NCI-H146 treated with DMSO at 0.1 percent for 48 hours (cell line): ENCODE measurements around the gene RFTN1.
A peak's percentile ranks its signal among the peaks of the same experiment; 100 is the strongest.
"Not testable (repeated sequence)": the region's sequence is repeated elsewhere in the genome, so short reads cannot be mapped to it uniquely, and the experiment has no call there.

Experiments
- DNase-seq: peaks from one replicate; lab custom pipeline; 2025; ENCODE audit not compliant: unreplicated experiment; lab: John Stamatoyannopoulos, UW

RFTN1 gene

DNA sequence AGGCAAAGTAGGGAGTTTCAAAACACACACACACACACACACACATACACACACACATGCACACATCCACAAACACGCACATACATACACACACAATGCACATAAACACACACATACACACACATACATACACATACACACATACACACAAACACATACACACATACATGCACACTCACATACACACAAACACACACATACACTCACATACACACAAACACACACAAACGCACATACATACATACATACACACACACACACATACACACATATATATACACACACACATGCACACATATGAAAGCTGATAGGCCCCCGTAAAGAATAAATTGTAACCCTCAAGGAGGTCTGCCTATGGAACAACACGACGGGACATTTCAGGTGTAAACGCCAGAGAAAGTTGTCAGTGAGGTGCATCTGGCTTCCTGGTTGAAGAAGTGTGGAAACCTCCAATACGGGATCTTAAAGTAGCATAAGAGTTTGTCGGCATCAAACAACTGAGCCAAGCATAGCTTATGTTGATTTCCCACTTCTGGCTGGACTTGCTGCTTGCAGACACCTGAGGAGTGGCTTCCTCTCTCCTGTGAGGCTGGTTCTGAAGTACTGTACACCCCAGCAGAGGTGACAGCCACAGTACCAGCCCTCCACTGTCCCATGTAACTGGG, 5.8 kb downstream of the RFTN1 start:
- no peak for DNase-seq

DNA sequence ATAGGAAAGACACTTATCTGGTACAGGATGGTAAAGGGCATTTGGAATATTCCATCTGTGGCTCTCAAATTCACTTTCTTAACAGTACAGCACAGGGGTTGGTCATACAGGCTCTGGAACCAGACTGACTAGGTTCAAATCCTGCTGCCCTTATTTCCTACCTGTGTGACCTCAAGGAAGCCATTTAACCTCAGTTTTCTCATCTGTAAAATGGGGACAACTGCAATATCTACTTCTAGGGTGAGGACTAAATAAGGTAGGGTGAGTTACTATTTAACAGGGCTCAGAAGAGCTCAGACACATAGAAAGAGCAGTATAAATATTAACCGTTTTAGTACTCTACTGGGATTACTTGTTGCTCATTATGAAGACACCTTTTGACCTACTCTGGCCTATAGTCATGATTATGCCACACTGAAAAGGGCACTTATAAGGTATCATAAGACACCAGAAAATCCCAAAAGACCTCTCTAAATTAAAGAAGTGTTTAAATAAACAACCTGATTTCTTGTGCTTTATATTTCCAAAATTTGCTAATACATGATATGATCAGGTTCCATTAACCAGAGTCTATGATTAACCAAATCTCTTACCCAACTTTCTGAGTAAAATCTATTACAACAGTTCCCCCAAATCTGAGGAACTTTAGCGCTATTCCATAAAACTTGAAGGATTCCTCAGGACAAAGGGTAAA, 6.5 kb downstream of the RFTN1 start:
- no peak for DNase-seq

- DNase-seq: no peak
These were observed 7.0 kb downstream of the RFTN1 start for GRCh38 chr3:16506451-16506850.

DNA sequence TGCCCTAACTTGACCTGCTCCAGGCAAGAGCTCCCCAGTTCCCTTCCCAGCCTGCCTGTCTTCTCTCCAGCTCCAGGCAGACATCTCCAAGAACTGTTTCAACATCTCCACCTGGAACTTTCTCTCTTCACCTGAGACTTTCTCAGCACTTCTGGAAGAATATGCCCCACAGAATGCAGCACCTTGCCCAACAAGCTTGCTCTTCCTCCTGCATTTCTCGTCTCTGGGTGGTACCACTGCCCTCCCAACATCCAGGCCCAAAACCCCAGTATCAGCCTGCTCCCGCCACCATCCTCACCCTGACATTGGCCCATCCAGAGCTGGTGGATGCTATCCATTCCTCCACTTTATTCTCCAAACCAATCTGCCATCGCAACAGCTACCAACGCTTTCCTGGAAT, 8.8 kb downstream of the RFTN1 start:
- no peak for DNase-seq

DNA sequence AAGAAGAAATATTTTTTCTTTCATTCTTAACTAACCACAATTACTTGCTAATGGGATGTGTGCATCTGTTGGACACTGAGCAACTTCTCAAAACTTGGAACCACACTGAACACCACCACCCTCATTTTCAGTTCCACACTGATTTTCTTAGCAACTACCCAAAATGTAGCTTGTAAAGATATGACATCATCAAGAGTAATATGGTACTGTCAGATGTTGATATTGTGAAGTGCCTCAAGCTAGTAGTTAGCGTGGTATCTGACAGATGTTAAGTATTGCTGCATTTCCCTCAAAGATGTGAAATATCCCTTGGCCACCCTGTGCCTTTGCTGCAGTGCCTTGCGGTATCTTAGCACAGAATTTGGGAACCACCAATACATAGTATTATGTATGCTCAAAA, 9.3 kb downstream of the RFTN1 start:
- DNase-seq: no peak

GRCh38 chr3:16503191-16503776, 10.2 kb downstream of the RFTN1 start:
- DNase-seq: no peak

DNA sequence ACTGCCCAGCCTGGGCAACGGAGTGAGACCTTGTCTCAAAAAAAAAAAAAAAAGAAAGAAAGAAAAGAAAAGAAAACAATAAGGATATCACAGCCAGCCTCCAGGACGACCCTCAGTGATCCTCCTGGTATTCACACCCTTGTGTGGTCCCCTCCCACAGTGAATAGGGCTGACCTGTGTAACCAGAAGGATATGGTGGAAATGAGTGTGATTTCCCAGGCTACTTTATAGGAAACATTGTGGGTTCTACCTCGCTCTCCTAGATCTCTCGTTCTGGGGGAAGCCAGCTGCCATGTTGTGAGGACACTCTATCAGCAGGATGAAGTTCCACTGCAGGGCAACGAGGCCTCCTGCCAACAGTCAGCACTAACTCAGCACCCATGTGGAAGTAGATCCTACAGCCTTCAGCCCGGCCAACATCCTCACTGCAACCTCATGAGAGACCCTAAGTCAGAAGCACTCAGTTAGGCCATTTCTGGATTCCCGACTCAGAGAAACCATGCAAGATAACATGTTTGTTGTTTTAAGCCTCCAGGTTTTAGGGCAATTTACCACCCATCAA, 11.1 kb downstream of the RFTN1 start:
- DNase-seq: no peak

DNA sequence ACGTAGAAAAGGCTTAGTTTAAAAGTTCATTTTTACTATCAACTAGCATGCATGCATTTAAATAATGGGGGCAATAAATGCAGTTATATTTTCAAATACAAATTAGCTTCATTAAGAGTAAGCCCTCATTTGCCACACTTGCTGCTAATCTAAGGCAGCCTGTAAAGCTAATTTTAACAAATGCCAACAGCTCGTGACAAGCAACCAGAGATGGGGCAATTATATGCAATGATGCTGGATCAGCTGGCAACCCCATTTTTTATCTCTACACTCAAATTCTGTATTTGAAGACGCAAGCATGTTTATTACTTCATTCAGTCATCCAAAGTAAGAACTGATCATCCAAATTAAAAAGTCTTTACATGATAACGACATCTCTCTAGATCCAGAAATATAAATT, 12.1 kb downstream of the RFTN1 start:
- DNase-seq: no peak

- no peak for DNase-seq
These were observed 12.6 kb downstream of the RFTN1 start for GRCh38 chr3:16500911-16501310.

DNA sequence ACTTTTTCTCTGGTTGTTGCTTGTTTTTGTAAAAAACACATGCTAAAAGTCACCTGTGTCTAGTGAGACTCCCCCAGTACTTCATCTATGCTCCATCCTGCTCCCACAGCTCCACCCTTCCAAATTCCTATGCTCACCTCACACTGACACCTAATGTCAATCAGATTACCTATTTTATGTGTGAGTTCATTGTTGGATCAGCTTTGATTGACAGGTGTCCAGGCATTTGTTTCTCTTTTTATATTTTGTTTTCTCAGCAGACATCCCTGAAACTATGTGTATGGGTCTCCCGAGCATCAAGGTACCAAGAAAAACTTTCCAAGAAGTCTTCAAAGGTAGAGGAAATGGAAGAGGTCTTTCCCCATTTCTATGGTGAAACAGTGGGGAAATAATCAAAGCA, 13.4 kb downstream of the RFTN1 start:
- DNase-seq: no peak

- DNase-seq: no peak
These were observed 14.1 kb downstream of the RFTN1 start for GRCh38 chr3:16499351-16499750.

DNA sequence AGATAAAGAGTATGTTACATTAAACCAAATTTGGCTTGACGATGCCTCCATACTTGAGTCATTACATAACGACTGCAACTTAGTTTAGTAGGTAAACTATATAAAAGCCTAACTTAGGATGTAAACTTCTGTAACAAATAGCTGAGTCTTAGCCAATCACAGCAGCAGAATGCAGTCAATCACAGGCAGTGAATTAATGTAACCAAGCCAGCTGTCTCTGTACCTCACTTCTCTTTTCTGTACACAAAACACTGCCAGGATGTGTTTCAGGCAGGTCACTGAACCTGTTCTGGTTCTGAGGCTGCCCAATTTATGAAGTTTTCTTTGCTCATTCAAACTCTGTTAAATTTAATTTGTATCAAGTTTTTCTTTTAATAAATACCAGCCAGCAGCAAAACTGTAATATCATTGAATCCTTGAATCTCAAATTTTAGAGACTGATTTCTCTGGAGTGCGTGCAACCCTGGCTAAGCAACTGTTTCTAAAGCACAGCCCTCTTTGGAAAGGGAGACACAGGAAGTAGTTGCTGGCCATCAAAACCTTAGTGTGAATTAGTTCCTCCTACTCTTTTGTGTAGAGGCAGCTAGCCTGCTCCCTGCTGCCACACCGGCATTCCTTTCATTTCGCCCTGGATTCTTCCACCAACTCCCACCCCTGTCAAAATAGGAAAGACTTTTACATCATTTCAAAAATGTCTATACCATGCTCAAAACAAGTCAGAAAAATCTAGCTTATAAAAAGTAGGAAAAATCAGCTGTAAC, 15.2 kb downstream of the RFTN1 start:
- no peak for DNase-seq

DNA sequence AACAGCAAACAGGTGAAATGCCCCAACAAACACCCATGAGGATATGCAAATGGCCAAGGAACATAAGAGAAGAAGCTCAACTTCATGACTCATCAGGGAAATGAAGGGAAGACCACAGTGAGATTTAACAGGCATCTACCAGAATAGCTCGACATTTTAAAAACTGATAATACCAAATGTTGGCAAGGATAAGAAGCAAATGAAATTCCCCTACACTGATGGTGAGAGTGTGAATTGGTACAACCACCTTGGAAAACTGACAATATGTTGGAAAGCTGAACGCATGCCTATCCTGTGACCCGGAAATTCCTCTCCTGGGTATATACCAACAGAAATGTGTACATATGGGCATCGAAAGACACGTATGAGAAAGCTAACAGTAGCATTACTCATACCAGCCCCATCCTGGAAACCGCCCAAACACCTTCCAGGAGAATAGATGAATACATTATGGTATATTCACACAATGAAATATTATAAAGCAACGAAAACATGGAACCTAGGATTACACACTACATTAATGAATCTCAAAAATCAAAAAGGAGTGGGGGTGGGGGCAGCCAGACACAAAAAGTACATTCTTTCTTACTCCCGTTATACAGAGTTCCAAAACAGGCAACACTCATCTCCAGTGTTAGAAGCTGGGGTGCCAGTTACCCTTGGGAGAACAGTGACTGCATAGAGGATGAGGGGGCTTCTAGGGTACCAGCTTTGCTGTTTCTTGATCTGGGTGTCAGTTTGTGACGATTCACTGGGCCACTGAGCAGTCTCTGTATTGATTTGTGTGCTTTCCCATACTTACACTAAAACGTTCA, 16.9 kb downstream of the RFTN1 start:
- DNase-seq: no peak

DNA sequence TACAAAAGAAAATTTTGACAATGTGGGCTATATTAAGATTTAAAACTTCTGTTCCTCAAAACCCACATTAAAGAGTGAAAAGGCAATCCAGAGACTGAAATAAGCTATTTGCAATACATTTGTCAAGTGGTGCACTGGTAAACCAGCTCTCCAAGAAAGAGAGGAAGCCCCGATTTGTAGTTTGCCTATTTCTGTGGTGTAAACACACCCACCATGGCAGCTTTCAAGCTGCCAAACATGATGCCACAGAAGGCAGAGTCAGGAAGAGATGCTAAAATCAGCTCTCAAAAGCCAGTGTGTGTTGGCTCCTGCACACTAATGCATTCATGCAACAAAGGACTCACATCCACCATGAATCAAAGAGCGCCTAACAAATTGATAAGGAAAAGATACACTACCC, 17.5 kb downstream of the RFTN1 start:
- DNase-seq: no peak

- DNase-seq: no peak
These were observed 18.6 kb downstream of the RFTN1 start for GRCh38 chr3:16494814-16495431.

- DNase-seq: no peak
These were observed 19.4 kb downstream of the RFTN1 start for GRCh38 chr3:16494094-16494493.

GRCh38 chr3:16490062-16490619, 23.4 kb downstream of the RFTN1 start:
- DNase-seq: peak; percentile 9

DNA sequence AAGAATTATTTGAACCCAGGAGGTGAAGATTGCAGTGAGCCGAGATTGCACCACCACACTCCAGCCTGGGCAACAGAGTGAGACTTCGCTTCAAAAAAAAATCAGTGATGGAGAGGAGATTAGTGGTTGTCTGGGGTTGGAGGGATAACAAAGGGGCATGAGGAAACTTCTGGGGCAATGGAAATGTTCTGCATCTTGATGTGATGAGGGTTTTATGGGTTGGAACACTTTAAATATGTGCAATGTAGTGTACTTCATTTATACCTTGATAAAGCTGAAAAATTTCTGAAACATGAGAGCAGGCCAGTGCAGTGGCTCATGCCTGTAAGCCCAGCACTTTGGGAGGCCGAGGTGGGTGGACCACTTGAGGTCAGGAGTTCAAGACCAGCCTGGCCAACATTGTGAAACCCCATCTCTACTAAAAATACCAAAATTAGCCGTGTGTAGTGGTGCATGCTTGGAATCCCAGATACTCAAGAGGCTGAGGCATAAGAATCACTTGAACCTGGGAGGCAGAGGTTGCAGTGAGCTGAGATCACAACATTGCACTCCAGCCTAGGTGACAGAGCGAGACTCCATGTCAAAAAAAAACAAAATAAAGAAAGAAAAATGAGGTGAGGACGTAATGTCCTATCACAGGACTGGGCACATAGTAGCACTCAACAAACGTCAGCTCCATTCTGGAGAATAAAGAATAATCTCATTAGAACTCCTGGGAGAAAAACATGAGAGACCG, 24.0 kb downstream of the RFTN1 start:
- DNase-seq: not testable (repeated sequence)

- DNase-seq: no peak
These were observed 24.9 kb downstream of the RFTN1 start for GRCh38 chr3:16488637-16489036.
